Activated CD4-positive, alpha-beta T cell treated with anti-CD3 and anti-CD28 coated beads, Interleukin-2, amount 50 U/mL, for 1 hour (primary cell): ENCODE data around the gene CDKN2C.
"Not testable (repeated sequence)": the region's sequence is repeated elsewhere in the genome, so short reads cannot be mapped to it uniquely, and the experiment has no call there.

Experiments
- DNase-seq: peaks from one replicate; pipeline ENCODE4 v3.0.0-alpha.2; 2020

Gene CDKN2C

GRCh38 chr1:50969611-50970508 lies at the start of gene CDKN2C:
Gene CDKN2C, plus strand, starts transcription at chr1:50970245. Its CDS starts 124 bp downstream, at chr1:50970369.
- peak; percentile 49 for DNase-seq

- DNase-seq, result no peak
These were observed 49.6 kb upstream of the CDKN2C start for GRCh38 chr1:50920409-50920808.

- DNase-seq, result no peak
These were observed 49.0 kb upstream of the CDKN2C start for GRCh38 chr1:50921029-50921428.

- no peak for DNase-seq
These were observed 46.5 kb upstream of the CDKN2C start for GRCh38 chr1:50923564-50923963.

GRCh38 chr1:50929376-50929958 lies 40.6 kb upstream of the CDKN2C start:
- no peak for DNase-seq

GRCh38 chr1:50930193-50930592 lies 39.9 kb upstream of the CDKN2C start:
- no peak for DNase-seq

GRCh38 chr1:50930965-50931737 lies 38.9 kb upstream of the CDKN2C start:
- no peak for DNase-seq

- DNase-seq, result not testable (repeated sequence)
These were observed 38.0 kb upstream of the CDKN2C start for GRCh38 chr1:50932043-50932442.

GRCh38 chr1:50933770-50934169 lies 36.3 kb upstream of the CDKN2C start:
- DNase-seq, result not testable (repeated sequence)

GRCh38 chr1:50934838-50935237 lies 35.2 kb upstream of the CDKN2C start:
- no peak for DNase-seq

GRCh38 chr1:50935276-50935675 lies 34.8 kb upstream of the CDKN2C start:
- not testable (repeated sequence) for DNase-seq

- DNase-seq, result no peak
These were observed 33.7 kb upstream of the CDKN2C start for GRCh38 chr1:50936321-50936720.

GRCh38 chr1:50940291-50940690 lies 29.8 kb upstream of the CDKN2C start:
- no peak for DNase-seq

GRCh38 chr1:50942334-50942733 lies 27.7 kb upstream of the CDKN2C start:
- no peak for DNase-seq

- DNase-seq, result no peak
These were observed 20.6 kb upstream of the CDKN2C start for GRCh38 chr1:50949286-50949982.

GRCh38 chr1:50950396-50950795 lies 19.6 kb upstream of the CDKN2C start:
- DNase-seq, result no peak

- not testable (repeated sequence) for DNase-seq
These were observed 17.5 kb upstream of the CDKN2C start for GRCh38 chr1:50952566-50952965.

- DNase-seq, result no peak
These were observed 14.9 kb upstream of the CDKN2C start for GRCh38 chr1:50955116-50955515.

- DNase-seq, result no peak
These were observed 10.6 kb upstream of the CDKN2C start for GRCh38 chr1:50959303-50959912.

- peak; percentile 97 for DNase-seq
These were observed 9.9 kb upstream of the CDKN2C start, which contains the start of gene FAF1 for GRCh38 chr1:50959913-50960844. Gene FAF1, minus strand, starts transcription at chr1:50960267. Its CDS starts 456 bp downstream, at chr1:50959811.

GRCh38 chr1:50964863-50965262 lies 5.2 kb upstream of the CDKN2C start:
- DNase-seq, result no peak
